K562 (cell line): Measurements from ENCODE around the gene AMMECR1. TPM values are rescaled to one million over a fixed set of nuclear protein-coding genes. Genes with fewer than 3 reads are reported as not detected.

Experiments used
- ATAC-seq: fragments of 200-7000 bp; cut with Tn5 transposase; 3 replicates; pipeline ENCODE4 v1.9.1; 2020; ENCODE audit warnings: moderate library complexity
- BruUV-seq: library from RNA; stranded (reverse); fragments of 400-500 nt; replicated peaks from 2 replicates; lab custom pipeline; 2021; lab: Mats Ljungman, UMichigan
- CTCF ChIA-PET: fragments of 300-600 bp; formaldehyde crosslinking; extraction: SDS; loops from one replicate; lab custom pipeline; 2021; ENCODE audit warnings: low intra/inter-chr PET ratio; lab: Yijun Ruan, JAX
- POLR2A ChIA-PET: fragments of 300-600, 350-650 bp; sonication (Branson Sonifier 250); formaldehyde crosslinking; extraction: SDS; loops from one replicate; lab custom pipeline; 2021; ENCODE audit warnings: antibody characterized with exemption, inconsistent platforms; lab: Yijun Ruan, JAX
- DNase-seq, 4 experiments: peaks; one replicate each; pipeline versions ENCODE4 v3.0.0 to v3.0.0-alpha.2; 2011 to 2018; ENCODE audit warnings: low spot score in 3 of 4, mixed read lengths in 3 of 4; ENCODE audit errors: extremely low read depth in 1 of 4
- FAIRE-seq: peaks from 2 replicates; lab custom pipeline; 2011; peaks lifted over from hg19 to GRCh38; lab: Jason Lieb, UNC
- H2AFZ ChIP-seq: 2 replicates; pipeline ENCODE4 v1.6.0; 2011; ENCODE audit warnings: low read depth, low read length, control low read depth, inconsistent platforms
- H3K27ac ChIP-seq: fragments of 200-600 bp; 3 replicates; pipeline ENCODE4 v1.8.0; 2011; ENCODE audit warnings: low read depth, mild to moderate bottlenecking, control low read depth, inconsistent platforms, low read length, moderate library complexity, mixed read lengths; ENCODE audit errors: extremely low read depth
- H3K27me3 ChIP-seq, 2 experiments: fragments of 300-600 bp in 1 of 2; 2 replicates in 1 of 2; 3 replicates in 1 of 2; pipeline versions ENCODE4 v1.6.0 to v1.8.0; 2011; ENCODE audit warnings: inconsistent platforms in 2 of 2, low read length in 2 of 2, mild to moderate bottlenecking in 1 of 2, mixed read lengths in 1 of 2, moderate library complexity in 1 of 2; ENCODE audit not compliant: control insufficient read depth in 2 of 2, insufficient read depth in 2 of 2
- H3K36me3 ChIP-seq: fragments of 300-600 bp; 3 replicates; pipeline ENCODE4 v1.8.0; 2011; ENCODE audit warnings: mild to moderate bottlenecking, low read length, inconsistent platforms; ENCODE audit not compliant: control insufficient read depth, insufficient read depth
- H3K4me1 ChIP-seq, 2 experiments: fragments of 200-600 bp in 1 of 2; replicated peaks in 1 of 2; 2 replicates in 1 of 2; 3 replicates in 1 of 2; pipeline versions ENCODE4 v1.5.1 to v1.8.0; 2011; ENCODE audit warnings: inconsistent platforms in 2 of 2, low read length in 2 of 2, mild to moderate bottlenecking in 1 of 2, mixed read lengths in 1 of 2, moderate library complexity in 1 of 2; ENCODE audit not compliant: control insufficient read depth in 2 of 2, insufficient read depth in 2 of 2
- H3K4me2 ChIP-seq: 2 replicates; pipeline ENCODE4 v1.6.1; 2011; ENCODE audit warnings: low read length, control low read depth, inconsistent platforms, mixed read lengths; ENCODE audit not compliant: insufficient read depth
- H3K4me3 ChIP-seq: fragments of 200-600 bp; sonication (generic), shearing (Covaris generic); 2 replicates; pipeline ENCODE4 v1.5.1; 2016; ENCODE audit warnings: control low read depth, inconsistent platforms
- H3K79me2 ChIP-seq: fragments of 200-600 bp; 3 replicates; pipeline ENCODE4 v1.8.0; 2011; ENCODE audit warnings: low read length, inconsistent platforms; ENCODE audit not compliant: control insufficient read depth, insufficient read depth
- H3K9ac ChIP-seq, 2 experiments: 2 replicates each; pipeline versions ENCODE4 v1.6.0 to v1.6.1; 2011; ENCODE audit warnings: low read depth in 2 of 2, low read length in 2 of 2, control low read depth in 1 of 2, inconsistent platforms in 1 of 2, mild to moderate bottlenecking in 1 of 2, mixed read lengths in 1 of 2; ENCODE audit not compliant: insufficient read depth in 1 of 2
- H3K9me1 ChIP-seq: one replicate; pipeline ENCODE4 v1.6.0; 2011; ENCODE audit warnings: inconsistent platforms, mild to moderate bottlenecking, low read length, moderate library complexity; ENCODE audit not compliant: control insufficient read depth, insufficient read depth
- H3K9me3 ChIP-seq: replicated peaks from 2 replicates; pipeline ENCODE4 v1.5.1; 2011; ENCODE audit warnings: low read depth, low read length, inconsistent platforms; ENCODE audit not compliant: control insufficient read depth, insufficient read depth
- H4K20me1 ChIP-seq: replicated peaks from 2 replicates; pipeline ENCODE4 v1.6.1; 2011; ENCODE audit warnings: low read length, inconsistent platforms, mixed read lengths; ENCODE audit not compliant: control insufficient read depth, insufficient read depth
- DACH1 ChIP-seq: fragments of 450-650 bp; IDR thresholded peaks from 2 replicates; pipeline ENCODE4 v1.6.1; 2018; ENCODE audit not compliant: partially characterized antibody
- ETV1 ChIP-seq: fragments of 450-650 bp; conservative IDR thresholded peaks from 2 replicates; pipeline ENCODE4 v1.6.1; 2016; ENCODE audit warnings: missing genetic modification characterization, control low read depth, low read depth, missing compliant biosample characterization
- FOXA3 ChIP-seq, 2 experiments: fragments of 450-650 bp in 1 of 2; sonication (generic) in 1 of 2; formaldehyde crosslinking; IDR thresholded peaks in 1 of 2; conservative IDR thresholded peaks in 1 of 2; 2 replicates each; pipeline versions ENCODE4 v1.4.0 to v1.8.0; 2020 to 2022; ENCODE audit warnings: mild to moderate bottlenecking in 2 of 2, missing genetic modification reagents in 1 of 2
- FUS ChIP-seq: fragments of 200-400 bp; formaldehyde crosslinking; optimal IDR thresholded peaks from 2 replicates; pipeline ENCODE3; 2017; ENCODE audit warnings: low read depth, low read length
- GABPA ChIP-seq: fragments of 200-800 bp; sonication (Bioruptor generic); conservative IDR thresholded peaks from 2 replicates; pipeline ENCODE4 v1.6.1; 2016; ENCODE audit warnings: low read depth, missing genetic modification characterization, missing compliant biosample characterization
- HNRNPUL1 ChIP-seq: fragments of 200-400 bp; formaldehyde crosslinking; IDR thresholded peaks from 2 replicates; pipeline ENCODE4 v1.6.1; 2017; ENCODE audit warnings: low read length
- NEUROD1 ChIP-seq: fragments of 150-350 bp; IDR thresholded peaks from 2 replicates; pipeline ENCODE4 v1.6.1; 2014; ENCODE audit warnings: borderline replicate concordance, low read length, low read depth; ENCODE audit not compliant: partially characterized antibody
- NFE2 ChIP-seq: IDR thresholded peaks from 2 replicates; pipeline ENCODE4 v1.6.1; 2014; ENCODE audit warnings: antibody characterized with exemption, low read depth
- RFX1 ChIP-seq: fragments of 450-650 bp; IDR thresholded peaks from 2 replicates; pipeline ENCODE4 v1.6.1; 2016; ENCODE audit warnings: mild to moderate bottlenecking, moderate library complexity
- SMC3 ChIP-seq: conservative IDR thresholded peaks from 2 replicates; pipeline ENCODE4 v1.6.1; 2011; ENCODE audit warnings: low read depth, low read length, improper control_type of control experiment; ENCODE audit not compliant: insufficient read depth
- SP2 ChIP-seq: IDR thresholded peaks from 2 replicates; pipeline ENCODE4 v1.6.1; 2011; ENCODE audit warnings: mild to moderate bottlenecking, low read depth, low read length, moderate library complexity; ENCODE audit not compliant: poor library complexity, severe bottlenecking; ENCODE audit errors: extremely low read depth
- SREBF1 ChIP-seq: fragments of 150-350 bp; IDR thresholded peaks from 2 replicates; pipeline ENCODE4 v1.6.1; 2014; ENCODE audit warnings: antibody characterized with exemption, low read depth, low read length, borderline replicate concordance
- TCF7 ChIP-seq: sonication (generic); IDR thresholded peaks from 2 replicates; pipeline ENCODE4 v1.6.1; 2016; ENCODE audit warnings: antibody characterized with exemption, borderline replicate concordance
- XRCC4 ChIP-seq: IDR thresholded peaks from one replicate; pipeline ENCODE4 v1.6.1; 2011; ENCODE audit not compliant: insufficient read depth, insufficient read length; ENCODE audit errors: extremely low read depth
- ZC3H4 ChIP-seq: sonication (generic); formaldehyde crosslinking; IDR thresholded peaks from 2 replicates; pipeline ENCODE4 v1.9.0; 2021; ENCODE audit warnings: missing genetic modification reagents, borderline replicate concordance
- ZNF699 ChIP-seq: fragments of 250-450 bp; sonication (Bioruptor Pico); IDR thresholded peaks from 2 replicates; pipeline ENCODE4 v1.8.0; 2021; ENCODE audit warnings: mild to moderate bottlenecking, moderate library complexity; ENCODE audit not compliant: insufficient replicate concordance
- ZNF778 ChIP-seq: fragments of 450-650 bp; formaldehyde crosslinking; IDR thresholded peaks from 2 replicates; pipeline ENCODE4 v1.4.0; 2020; ENCODE audit warnings: mild to moderate bottlenecking, moderate library complexity
- WGBS: fragments of 100-300 bp; shearing (Covaris generic); methylation state at CpG from one replicate; pipeline ENCODE4 v1.1.6; 2016; ENCODE audit warnings: low coverage, mixed read lengths; ENCODE audit not compliant: insufficient coverage; ENCODE audit errors: missing lambda C conversion rate; 5-methylcytosine and 5-hydroxymethylcytosine counted together
- in situ Hi-C: fragments of 300-500 bp; cut with MboI; formaldehyde crosslinking; loops from 4 replicates; pipeline ENCODE4 v1.15.0; 2018; ENCODE audit warnings: inconsistent platforms, mixed read lengths
- intact Hi-C: fragments of 100-400 bp; cut with micrococcal nuclease; formaldehyde crosslinking; loops from 2 replicates; pipeline ENCODE4 v1.14.2; 2022
- polyA plus RNA-seq, 8 experiments: library from polyadenylated mRNA; depleted of rRNA in 4 of 8; stranded (reverse) in 5 of 8; unstranded in 3 of 8; fragments of >200 nt; fragmentation: Nextera tagmentation in 2 of 8; fragmentation: Illumina TruSeq in 1 of 8; extraction: Ambion mirVana in 2 of 8; extraction: Trizol in 1 of 8; gene quantifications; 2 replicates each; pipeline versions ENCODE4 v1.2.1 to v1.2.3, GENCODE V29; 2011 to 2014; ENCODE audit warnings: inconsistent platforms in 1 of 8, missing spikeins in 1 of 8
- total RNA-seq, 7 experiments: library from RNA; depleted of rRNA in 6 of 7; stranded (reverse); fragments of >200 nt in 6 of 7; fragmentation: Illumina TruSeq in 2 of 7; extraction: Trizol in 2 of 7; gene quantifications; 2 replicates each; pipeline versions ENCODE4 v1.2.1 to v1.2.3, GENCODE V29; 2011 to 2021; ENCODE audit warnings: low replicate concordance in 1 of 7
- TF ChIP-seq, protein P1 (sequence below): fragments of 450-650 bp; IDR thresholded peaks from 2 replicates; pipeline ENCODE4 v1.6.1; 2017; ENCODE audit warnings: antibody characterized with exemption, mild to moderate bottlenecking

AMMECR1 gene
- total and polyA plus RNA-seq, 9 of the 15 experiments (the other 6 are each of a cell fraction or from before 2014, with no cell fraction given) = 13.9 to 36.7 (median 23.6) TPM

DNA sequence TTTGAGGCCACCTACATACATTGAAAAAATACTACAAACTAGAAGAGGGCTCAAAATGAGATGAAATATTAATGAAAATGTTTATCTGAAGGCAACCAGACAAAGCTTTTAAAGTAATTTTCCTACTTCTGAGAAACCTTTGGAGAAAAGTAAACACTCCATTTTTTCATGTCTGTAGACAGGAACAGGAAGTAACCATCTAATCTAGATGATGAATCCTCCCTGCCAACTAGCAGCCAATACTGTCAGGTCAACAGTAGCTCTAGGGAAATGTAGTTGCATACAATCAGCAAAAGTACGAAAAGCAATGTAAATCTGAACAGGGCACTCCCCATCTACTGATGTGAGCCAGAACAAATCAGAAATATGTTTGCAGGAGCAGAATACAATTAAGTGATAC, 49.0 kb downstream of the AMMECR1 start (continued):
- TF ChIP-seq ETV1 (tag) = peak; percentile 37; the same call in 1 of the 2 replicates
- no peak for TF ChIP-seq ZNF699 (CRISPR knock-in tag)
- TF ChIP-seq FOXA3 (CRISPR knock-in tag; conservative IDR thresholded peaks at IDR 0.05 in 1 of 2, IDR thresholded peaks at IDR 0.05 in 1 of 2) = peak in 1 of 2 experiments; percentile 62; a peak in 2 of 4 replicates
- TF ChIP-seq GABPA (tag) = peak; percentile 66; the same call in 1 of the 2 replicates
- TF ChIP-seq, protein P1, sequence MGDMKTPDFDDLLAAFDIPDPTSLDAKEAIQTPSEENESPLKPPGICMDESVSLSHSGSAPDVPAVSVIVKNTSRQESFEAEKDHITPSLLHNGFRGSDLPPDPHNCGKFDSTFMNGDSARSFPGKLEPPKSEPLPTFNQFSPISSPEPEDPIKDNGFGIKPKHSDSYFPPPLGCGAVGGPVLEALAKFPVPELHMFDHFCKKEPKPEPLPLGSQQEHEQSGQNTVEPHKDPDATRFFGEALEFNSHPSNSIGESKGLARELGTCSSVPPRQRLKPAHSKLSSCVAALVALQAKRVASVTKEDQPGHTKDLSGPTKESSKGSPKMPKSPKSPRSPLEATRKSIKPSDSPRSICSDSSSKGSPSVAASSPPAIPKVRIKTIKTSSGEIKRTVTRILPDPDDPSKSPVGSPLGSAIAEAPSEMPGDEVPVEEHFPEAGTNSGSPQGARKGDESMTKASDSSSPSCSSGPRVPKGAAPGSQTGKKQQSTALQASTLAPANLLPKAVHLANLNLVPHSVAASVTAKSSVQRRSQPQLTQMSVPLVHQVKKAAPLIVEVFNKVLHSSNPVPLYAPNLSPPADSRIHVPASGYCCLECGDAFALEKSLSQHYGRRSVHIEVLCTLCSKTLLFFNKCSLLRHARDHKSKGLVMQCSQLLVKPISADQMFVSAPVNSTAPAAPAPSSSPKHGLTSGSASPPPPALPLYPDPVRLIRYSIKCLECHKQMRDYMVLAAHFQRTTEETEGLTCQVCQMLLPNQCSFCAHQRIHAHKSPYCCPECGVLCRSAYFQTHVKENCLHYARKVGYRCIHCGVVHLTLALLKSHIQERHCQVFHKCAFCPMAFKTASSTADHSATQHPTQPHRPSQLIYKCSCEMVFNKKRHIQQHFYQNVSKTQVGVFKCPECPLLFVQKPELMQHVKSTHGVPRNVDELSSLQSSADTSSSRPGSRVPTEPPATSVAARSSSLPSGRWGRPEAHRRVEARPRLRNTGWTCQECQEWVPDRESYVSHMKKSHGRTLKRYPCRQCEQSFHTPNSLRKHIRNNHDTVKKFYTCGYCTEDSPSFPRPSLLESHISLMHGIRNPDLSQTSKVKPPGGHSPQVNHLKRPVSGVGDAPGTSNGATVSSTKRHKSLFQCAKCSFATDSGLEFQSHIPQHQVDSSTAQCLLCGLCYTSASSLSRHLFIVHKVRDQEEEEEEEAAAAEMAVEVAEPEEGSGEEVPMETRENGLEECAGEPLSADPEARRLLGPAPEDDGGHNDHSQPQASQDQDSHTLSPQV = 0 out of 2 replicates have a peak, but pooled peaks have one; percentile 22

DNA sequence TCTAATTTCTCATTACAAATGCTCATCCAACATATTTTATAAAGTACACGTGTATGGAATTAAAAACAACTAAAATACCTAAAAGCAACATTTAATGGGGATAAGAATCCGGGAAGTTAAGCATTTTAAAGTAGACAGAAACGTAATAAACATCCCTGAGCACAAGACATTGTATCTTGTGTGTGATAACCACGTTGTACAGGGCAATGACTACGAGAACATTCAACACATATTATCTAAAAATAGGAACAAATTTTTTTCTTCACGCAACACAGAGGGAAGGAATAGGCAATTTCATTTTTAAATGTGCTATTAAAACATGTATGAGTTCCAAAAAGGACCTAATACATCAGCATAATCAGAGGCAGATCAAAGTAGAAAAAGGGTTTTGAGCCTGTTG, 49.5 kb downstream of the AMMECR1 start:
- Histone ChIP-seq H3K9ac (no peak overlapping the region), H3K9me3 (no peaks in the 10 kb centered on the region), H3K27me3 (no peaks in the 10 kb centered on the region), H3K27ac (peak overlapping the region; percentile 50; the same call in 1 of the 3 replicates), H2AFZ (no peak overlapping the region), H3K36me3 (no peaks in the 10 kb centered on the region; the same call in 2 of the 3 replicates), H3K79me2 (peaks cover 72% of the 10 kb centered on the region), H3K4me2 (no peak overlapping the region), H4K20me1 (no peaks in the 10 kb centered on the region), H3K9me1 (no peaks in the 10 kb centered on the region), H3K4me1 (peaks cover 0 to 9% of the 10 kb centered on the region in 2 experiments; a peak in 2 of 5 replicates), H3K4me3 (no peak overlapping the region)
- WGBS = 57% methylated on average over 6 of the region's 6 CpGs
- ATAC-seq (no peak), DNase-seq (no peak), FAIRE-seq (no peak)
- intact Hi-C loops = no loop called here
- TF ChIP-seq XRCC4 = no peak
- TF ChIP-seq ZC3H4 (CRISPR knock-in tag) = no peak
- no peak for TF ChIP-seq RFX1
- TF ChIP-seq SP2 = no peak
- TF ChIP-seq NEUROD1 = no peak
- TF ChIP-seq FUS = no peak
- no peak for TF ChIP-seq SREBF1
- no peak for TF ChIP-seq NFE2
- no peak for TF ChIP-seq HNRNPUL1
- TF ChIP-seq SMC3 = no peak
- TF ChIP-seq DACH1 = no peak
- TF ChIP-seq TCF7 = no peak
- TF ChIP-seq ZNF778 = no peak
- no TSS peak for BruUV-seq
- in situ Hi-C loops = no loop called here
- POLR2A ChIA-PET = interaction anchor here (2.2 kb wide), 1 partner anchor 10 kb away, joined by 9 read pairs; no protein-coding TSS in a partner anchor
- CTCF ChIA-PET = no interaction called here
